ENCODE results near the gene SHBG. TPM values are rescaled to one million over a fixed set of nuclear protein-coding genes. Genes with fewer than 3 reads are reported as not detected.

The SHBG gene
- total and polyA plus RNA-seq, 10 of the 15 experiments (the other 5 are each of a cell fraction or from before 2014, with no cell fraction given): not detected

- ChIA-PET CTCF (interaction anchor here (1.1 to 3.8 kb wide), 4 partner anchors 8 to 225 kb away, joined by 3 to 18 read pairs (median 6); partner anchors contain the start of gene SENP3), RAD21 (ENCODE audit: unreplicated experiment) (interaction anchor here (2.2 kb wide), 1 partner anchor 46 kb away, joined by 8 read pairs; the partner anchor contains the start of gene SAT2), SMC1A (ENCODE audit: uncharacterized antibody, unreplicated experiment) (no interaction called here), POLR2A (interaction anchor here (0.6 to 1.8 kb wide), 5 partner anchors 23 to 177 kb away, joined by 3 to 9 read pairs (median 4); partner anchors contain the start of genes FXR2, TMEM256 and TP53)
- no peak overlapping the region for H2AFZ ChIP-seq (ENCODE audit: control insufficient read depth, low read depth, low read length)
- FAIRE-seq (no peak), ATAC-seq (no peak), DNase-seq (ENCODE audit: low read depth, low spot score) (no peak)
- H3K4me3 ChIP-seq: no peak overlapping the region
- BruUV-seq (replicated peaks): no TSS peak
- TF ChIP-seq POLR2AphosphoS5 (IDR thresholded peaks at IDR 0.05; ENCODE audit: low read length) (no peak), SRF (IDR thresholded peaks at IDR 0.05; ENCODE audit: low read depth in 2 of 2, low read length in 2 of 2) (no peak), ZNF622 (IDR thresholded peaks at IDR 0.05) (no peak), RCOR1 (conservative IDR thresholded peaks at IDR 0.05; ENCODE audit: low read depth, low read length) (no peak)
- H3K27ac ChIP-seq (ENCODE audit: control insufficient read depth, insufficient read depth): no peak overlapping the region
- H3K36me3 ChIP-seq (ENCODE audit: control insufficient read depth in 2 of 2, insufficient read depth in 2 of 2, low read length in 1 of 2): peaks cover 21 to 32% of the 10 kb centered on the region in 2 experiments
- H3K4me2 ChIP-seq (ENCODE audit: control insufficient read depth, insufficient read depth): peak overlapping the region; percentile 52; the same call in 1 of the 2 replicates
- H3K27me3 ChIP-seq (replicated peaks in 1 of 2; ENCODE audit: control insufficient read depth in 2 of 2, insufficient read depth in 2 of 2, low read length in 1 of 2): no peaks in the 10 kb centered on the region
- H4K20me1 ChIP-seq (ENCODE audit: control insufficient read depth, insufficient read depth): peaks cover 8% of the 10 kb centered on the region
- 71% methylated on average over 23 of the region's 23 CpGs for WGBS (ENCODE audit: insufficient coverage, insufficient replicate concordance, low lambda C conversion rate, missing lambda C conversion rate)
- H3K9me3 ChIP-seq (replicated peaks; ENCODE audit: control insufficient read depth, insufficient read depth, low read length): no peaks in the 10 kb centered on the region
- H3K4me1 ChIP-seq (ENCODE audit: control insufficient read depth, insufficient read depth, low read length): peaks cover 49% of the 10 kb centered on the region
- intact Hi-C loops (cut with micrococcal nuclease; ENCODE audit: unreplicated experiment): loop anchor here (5.0 kb wide), 1 partner anchor 36 kb away; no protein-coding TSS in a partner anchor
- H3K9ac ChIP-seq (ENCODE audit: control insufficient read depth, insufficient read depth, low read length): no peak overlapping the region
- in situ Hi-C loops (cut with MboI): no loop called here
- H3K79me2 ChIP-seq (ENCODE audit: control insufficient read depth, insufficient read depth, low read length): peaks cover 45% of the 10 kb centered on the region
Measured at GRCh38 chr17:7580604-7581575, 49.0 kb upstream of the SHBG start.
